SKM-1 treated with dmso at 0.1 percent for 144 hours (cell line): Measurements from ENCODE around the gene HSPA8.
A peak's percentile ranks its signal among the peaks of the same experiment; 100 is the strongest.
"Not testable (repeated sequence)": the region's sequence is repeated elsewhere in the genome, so short reads cannot be mapped to it uniquely, and the experiment has no call there.

Experiments
- DNase-seq: peaks from one replicate; lab custom pipeline; 2025; ENCODE audit not compliant: unreplicated experiment; lab: John Stamatoyannopoulos, UW

Gene HSPA8

DNA sequence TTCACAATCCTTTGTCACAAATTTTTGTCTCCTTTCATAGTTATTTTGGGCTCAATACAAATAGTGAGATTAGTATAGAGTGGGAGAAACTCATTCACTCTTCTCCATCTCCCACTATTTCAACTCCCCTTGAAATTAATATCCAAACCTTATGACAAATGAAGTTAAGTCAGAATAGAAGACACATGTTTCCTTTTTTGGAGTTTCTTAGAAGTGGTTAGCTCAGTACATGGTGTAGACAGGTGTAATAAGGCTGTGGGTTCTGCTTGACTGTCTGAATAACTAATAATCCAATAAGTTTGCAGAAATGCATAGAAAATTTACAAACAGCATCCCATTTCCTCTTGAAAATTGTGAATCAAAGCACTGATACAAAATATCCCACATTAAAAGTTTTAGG, 10.8 kb upstream of the HSPA8 start:
- DNase-seq = no peak

DNA sequence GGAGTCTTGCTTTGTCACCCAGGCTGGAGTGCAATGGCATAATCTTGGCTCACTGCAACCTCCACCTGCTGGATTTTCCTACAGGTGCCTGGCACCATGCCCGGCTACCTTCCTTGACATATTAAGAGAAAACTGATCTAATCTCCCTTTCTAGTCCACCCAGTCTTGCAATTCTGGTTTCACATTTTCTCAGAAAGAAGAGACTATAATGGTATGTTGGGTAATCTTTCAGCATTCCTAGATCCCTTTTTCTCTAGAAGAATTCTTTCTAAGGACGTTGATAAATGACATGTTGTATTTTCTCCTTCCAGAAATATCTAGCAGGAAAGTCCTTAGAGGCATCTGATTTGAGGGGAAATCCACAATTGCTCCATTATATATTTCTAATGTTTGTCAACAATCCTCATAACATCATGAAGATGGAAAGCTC, 10.4 kb upstream of the HSPA8 start:
- DNase-seq = no peak

DNA sequence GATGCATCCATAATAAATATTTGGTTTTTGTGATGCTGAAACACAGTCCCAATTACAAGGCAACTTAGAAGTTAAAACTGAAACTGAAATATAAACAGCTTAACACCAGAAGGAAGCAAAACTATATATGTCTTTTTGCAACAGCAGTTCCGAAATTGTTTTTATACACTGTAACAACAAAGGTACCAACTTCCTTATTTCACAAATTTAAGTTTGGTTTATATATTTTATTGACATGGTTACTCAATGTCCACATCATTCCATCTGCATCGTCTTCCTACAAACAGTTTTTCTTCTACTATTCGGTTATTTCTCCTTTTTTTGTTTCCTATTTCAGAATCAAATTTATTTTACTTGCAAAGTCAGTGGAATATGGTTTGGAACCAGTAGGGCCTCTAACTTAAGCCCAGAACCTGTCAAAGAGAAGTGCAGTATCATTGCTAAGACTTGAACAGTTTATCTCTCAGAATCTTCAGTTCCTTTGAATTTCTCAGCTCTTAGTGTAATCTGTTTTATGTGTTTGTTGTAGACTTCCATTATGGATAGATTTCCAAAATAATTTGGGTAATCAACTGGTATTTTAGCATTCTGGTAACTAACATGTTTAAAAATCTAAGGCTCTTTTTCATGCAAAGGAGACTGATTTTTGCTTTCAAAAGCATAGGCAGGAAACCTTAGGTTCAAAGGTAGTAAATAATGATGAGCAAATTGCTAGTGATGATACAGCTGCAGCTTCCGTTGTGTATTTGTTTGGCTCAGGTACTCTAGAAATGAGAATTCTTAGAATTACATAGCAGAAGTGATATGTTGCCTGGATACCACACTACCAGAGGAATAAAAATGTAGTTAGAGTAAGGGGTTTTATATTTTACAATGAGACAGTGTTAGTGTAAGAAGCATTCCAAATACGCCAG, 8.2 kb upstream of the HSPA8 start:
- DNase-seq = no peak

DNA sequence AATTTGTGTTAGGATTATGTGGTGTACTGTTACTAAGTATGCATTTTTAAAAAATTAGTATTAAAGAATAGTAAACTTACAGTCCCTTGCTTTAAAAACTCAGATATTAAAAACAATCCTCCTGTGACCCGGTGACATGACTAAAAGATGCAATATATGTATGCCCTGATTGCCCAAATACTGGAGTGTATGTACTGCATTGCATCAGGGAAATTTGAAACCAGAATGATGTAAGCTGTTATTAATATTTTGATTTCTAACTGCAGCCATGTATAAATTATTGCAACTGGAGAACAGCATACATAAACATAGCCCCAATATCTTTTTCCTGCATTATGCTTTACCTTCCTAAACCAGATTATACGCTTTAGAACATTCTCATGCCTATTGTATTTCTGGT, 3.7 kb upstream of the HSPA8 start:
- DNase-seq = no peak

DNA sequence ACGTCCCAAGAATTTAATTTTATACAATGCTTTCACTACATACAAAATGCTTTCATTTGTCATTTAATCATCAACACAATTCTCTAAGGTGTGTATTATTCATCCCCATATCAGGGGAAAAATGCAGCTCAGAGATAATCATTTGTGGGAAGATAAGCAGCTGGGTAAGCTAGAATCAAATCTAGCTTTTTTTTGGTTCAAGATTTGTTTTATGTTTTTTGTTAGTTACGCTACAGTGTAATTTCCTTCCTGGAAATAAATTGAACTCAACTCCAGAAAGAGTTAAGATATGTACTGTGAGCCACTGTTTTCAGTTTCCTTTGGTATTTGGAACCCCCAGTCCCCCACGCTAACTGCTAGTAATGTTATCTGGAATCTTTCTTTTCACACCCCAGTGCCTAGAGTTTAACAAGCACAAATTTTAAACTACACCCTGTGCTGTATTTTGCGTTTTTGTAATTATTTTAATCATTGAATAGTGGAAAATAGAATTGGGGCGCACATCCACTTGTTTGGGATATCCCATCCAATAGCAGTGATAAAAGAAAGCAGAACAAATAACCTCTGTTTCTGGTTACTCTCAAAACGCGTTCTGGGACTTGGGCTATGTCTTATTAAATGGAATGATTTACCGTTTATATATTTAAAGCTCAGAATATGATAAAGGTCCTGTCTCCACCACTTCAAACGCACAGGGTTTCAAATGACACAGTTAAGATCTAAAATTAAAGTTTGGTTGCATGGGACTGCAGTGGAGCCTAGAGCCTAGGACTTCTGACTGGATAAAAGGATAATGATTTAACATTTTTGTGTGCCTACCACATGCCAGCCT, 2.1 kb upstream of the HSPA8 start:
- DNase-seq = no peak

DNA sequence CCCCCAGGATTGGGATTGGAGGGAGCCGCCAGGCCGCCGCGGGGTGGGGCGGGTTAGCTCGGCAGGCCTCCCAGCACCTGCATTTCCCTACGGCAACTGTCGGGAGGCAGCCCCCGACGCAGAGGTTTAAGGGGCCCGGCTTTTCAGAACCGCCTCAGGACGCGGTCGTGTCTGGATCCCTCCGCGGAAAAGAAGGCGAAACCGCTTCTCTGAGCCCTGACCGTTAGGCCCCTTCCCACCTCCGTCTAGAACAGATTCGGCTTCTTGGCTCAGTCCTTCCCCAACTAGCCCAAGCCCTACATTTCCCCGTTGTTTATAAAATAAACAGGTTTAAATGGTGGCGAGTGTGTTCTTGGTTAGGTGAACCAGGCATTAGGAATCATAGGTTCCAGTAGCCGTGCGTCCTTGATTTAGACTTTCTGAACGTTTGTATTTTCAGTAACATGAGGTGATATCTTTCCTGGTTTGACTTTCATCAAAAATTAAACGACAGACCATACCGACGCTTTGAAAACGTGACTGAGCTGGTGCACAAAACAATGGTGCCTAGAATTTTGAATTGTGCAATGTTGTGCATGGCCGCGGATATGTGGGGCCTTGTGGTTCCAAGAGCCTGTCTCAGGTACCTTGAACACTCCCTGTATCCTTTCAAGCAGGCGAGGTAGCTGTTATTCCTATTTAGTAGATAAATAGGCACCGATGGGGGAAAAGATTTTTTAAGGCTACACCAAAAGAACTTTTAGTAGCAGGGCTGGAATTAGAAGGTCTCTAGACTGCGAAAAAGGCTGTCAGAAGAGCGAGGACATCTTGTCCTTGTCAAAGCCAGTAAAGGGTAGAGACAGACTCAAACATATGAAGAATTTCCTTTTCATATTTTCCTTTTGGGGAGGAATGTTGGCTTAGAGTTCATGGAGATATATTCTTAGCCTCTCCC, 1.2 kb upstream of the HSPA8 start:
- peak; percentile 46 for DNase-seq

DNA sequence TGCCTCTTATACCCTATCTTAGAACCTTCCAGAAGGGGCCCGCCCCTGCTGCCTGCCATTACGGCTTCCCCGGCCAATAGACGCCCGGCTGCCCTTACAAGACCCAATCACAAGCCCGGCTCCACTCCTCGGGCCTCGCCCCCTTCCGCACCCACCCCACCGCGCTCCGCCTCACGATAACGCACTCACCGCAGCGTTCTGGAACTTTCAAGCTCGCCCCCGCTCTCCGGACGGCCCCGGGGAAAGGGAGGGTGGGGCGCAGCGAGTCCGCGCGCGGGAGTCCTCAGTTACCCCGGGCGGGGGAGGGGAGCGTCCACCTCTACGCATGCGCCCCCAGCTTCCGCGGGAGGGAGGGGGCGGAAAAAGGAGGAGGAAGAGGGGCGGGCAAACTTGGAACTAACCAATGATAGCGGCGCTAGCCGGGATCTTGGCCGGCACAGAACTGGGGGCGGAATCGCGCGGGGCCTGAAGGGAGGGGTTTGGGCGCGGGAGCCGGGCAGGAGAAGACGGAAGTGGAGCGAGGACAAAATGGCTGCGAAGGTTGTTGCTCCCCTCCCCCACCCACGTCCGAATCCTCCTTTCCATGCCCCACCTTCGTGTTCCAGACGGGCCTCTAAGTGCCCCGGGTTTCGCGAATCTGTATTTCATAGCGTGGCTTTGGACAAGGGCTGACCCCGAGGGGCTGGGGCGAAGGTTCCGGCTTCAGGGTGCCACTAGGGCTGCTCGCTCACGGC, 389 bp upstream of the HSPA8 start:
- DNase-seq = peak; percentile 100

DNA sequence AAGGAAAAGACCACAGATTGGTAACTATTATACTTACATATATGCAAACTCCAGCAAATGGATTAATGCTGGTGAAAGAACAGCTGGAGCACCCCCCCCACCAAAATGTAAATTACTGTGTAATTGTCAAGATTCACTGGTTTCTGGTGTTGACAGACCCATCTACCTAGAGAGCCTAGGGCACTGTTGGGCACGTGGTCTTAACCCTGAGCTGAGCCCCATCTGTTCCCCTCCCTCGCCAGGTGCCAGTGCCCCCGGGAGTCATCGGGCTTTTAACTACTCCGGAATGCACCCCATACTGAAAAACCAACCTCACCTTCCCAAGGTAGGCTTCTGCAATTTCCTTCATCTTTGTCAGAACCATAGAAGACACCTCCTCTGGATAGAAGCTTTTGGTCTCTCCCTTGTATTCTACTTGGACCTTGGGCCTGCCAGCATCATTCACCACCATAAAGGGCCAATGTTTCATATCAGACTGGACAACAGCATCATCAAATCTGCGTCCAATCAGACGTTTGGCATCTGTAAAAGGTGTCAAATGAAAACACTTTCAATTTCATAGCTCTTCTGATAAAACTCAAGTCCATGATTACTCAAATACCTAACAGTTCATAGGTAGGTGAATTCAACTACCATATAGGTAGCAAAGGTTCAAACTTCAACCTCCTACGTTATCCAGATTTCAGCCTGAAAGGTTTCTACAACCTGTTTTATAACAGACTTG, 1.5 kb downstream of the HSPA8 start:
- no peak for DNase-seq

DNA sequence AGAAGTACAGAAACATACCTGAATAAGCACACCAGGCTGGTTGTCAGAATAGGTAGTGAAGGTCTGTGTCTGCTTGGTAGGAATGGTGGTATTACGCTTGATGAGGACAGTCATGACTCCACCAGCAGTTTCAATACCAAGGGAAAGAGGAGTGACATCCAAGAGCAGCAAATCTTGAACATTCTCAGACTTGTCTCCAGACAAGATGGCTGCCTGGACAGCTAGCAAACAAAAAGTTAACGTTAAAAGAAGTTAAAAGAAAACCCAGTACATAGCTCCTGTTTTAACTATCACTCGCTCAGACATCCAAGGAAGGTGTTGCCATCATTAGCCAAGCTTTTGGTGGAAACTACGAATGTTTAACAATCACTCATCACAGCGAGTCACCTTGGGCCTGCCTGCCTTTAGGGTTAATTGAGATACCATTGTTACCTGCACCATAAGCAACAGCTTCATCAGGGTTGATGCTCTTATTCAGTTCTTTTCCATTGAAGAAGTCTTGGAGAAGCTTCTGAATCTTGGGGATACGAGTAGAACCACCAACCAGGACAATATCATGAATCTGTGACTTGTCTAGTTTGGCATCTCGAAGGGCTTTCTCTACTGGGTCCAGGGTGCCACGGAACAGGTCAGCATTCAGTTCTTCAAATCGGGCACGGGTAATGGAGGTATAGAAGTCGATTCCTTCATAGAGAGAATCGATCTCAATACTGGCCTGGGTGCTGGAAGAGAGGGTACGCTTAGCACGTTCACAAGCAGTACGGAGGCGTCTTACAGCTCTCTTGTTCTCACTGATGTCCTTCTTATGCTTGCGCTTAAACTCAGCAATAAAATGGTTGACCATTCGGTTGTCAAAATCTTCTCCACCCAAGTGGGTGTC, 2.7 kb downstream of the HSPA8 start:
- DNase-seq = not testable (repeated sequence)

DNA sequence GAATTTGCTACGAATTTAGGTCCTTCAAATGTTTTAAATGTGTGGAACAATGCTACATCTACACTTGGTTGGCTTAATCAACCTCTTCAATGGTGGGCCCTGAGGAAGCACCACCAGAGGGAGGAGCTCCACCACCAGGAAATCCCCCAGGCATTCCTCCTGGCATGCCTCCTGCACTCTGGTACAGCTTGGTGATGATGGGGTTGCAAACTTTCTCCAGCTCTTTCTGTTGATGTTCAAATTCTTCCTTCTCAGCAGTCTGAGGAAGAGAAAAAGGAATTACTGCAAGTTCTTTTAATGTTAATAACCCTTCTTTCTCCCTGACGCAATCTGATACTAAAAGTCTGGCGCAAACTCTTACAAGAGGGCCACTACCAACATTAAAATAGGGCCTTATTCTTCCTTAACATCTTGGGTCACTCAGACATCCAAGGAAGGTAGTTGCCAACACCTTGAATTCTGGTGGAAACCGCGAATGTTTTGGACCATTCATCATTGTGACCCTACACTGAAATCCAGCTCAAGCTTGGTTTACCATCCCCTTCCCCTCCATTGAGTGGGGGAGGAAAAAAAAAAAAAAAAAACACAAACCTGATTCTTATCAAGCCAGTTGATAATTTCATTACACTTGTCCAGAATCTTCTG, 4.2 kb downstream of the HSPA8 start:
- DNase-seq = no peak

DNA sequence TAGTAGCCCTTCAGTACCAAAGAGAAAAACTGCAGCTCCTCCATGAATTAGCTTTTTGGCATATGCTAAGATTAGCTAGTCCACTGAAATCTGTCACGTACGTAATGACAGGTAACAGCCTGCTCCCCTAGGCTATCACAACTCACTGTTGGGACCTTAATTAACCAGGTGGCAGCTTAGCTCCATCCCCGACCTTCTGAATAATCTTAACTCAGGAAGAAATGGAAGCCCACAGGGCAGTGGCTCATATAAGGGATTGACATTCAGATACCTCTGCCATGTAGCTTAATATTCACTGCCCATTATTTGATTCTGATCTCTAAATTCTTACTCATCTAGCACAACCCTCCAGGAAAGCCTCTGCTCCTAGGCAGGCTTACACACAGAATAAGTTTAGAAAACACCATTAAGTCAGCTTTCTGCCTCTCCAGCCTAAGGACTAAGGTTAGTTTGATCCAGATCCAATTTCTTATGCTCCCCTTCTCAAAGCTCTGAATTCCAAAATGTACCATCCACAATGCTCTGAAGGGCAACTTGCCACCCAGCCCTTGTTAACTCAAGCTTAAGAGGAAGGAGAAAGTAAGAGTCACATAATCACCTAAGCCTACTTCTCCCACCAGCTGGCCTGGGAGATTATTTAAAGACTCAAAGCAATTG, 5.0 kb downstream of the HSPA8 start:
- DNase-seq = no peak

DNA sequence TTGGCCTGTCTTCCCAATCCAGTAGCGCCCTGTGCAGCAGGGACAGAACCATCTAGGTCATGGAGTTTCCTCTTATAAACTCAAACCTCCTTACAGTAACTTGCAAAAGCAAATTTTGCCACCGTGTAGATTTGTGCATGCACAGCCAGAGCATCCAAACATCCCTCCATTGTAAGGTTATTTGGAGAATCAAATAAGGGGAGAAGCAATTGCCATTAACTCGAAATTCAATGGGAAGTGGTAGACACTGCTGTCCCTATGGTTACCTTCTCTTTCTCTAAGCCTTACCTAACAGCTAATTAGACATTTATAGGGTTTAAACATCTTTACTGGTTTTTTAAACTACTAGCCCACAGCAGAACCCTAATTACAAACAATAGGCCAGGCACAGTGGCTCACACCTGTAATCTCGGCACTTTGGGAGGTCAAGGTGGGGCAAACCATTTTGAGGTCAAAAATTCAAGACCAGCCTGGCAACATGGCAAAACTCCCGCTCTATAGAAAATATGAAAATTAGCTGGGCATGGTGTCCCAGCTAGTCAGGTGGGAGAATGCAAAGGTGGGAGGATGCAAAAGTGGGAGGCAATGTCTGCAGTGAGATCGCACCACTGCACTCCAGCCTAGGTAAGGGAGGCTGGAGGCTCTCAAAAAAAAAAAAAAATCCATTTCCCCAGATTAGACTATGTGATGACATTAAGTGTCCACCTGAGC, 6.6 kb downstream of the HSPA8 start:
- no peak for DNase-seq

DNA sequence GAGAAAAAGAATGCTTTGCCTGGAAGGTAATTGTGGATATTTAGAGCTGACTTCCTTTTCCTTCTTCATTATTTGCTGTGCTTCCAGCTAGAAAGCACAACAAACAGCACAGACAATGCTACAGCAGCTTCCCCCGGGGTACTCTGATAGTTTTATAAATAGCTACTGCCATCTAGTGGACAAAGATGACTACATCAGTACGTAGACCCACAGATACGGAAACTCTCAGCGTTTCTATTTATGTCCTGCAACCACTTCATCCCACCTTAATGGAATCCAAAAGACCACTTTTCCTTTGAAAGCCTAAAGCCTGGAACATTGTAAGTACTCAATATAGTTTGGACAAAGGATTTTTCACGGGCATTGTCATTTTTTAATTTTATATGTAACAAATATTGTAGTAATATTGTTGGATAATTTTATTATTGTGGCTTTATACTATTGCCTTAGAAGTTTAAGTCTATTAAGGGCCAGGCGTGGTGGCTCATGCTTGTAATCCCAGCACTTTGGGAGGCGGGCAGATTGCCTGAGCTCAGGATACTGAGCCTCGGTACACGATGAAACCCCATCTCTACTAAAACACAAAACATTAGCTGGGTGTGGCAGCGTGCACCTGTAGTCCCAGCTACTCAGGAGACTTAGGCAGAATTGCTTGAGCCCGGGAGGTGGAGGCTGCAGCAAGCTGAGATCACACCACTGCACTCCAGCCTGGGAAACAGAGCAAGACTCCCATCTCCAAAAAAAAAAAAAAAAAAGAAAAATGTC, 7.5 kb downstream of the HSPA8 start:
- peak; percentile 83 for DNase-seq

DNA sequence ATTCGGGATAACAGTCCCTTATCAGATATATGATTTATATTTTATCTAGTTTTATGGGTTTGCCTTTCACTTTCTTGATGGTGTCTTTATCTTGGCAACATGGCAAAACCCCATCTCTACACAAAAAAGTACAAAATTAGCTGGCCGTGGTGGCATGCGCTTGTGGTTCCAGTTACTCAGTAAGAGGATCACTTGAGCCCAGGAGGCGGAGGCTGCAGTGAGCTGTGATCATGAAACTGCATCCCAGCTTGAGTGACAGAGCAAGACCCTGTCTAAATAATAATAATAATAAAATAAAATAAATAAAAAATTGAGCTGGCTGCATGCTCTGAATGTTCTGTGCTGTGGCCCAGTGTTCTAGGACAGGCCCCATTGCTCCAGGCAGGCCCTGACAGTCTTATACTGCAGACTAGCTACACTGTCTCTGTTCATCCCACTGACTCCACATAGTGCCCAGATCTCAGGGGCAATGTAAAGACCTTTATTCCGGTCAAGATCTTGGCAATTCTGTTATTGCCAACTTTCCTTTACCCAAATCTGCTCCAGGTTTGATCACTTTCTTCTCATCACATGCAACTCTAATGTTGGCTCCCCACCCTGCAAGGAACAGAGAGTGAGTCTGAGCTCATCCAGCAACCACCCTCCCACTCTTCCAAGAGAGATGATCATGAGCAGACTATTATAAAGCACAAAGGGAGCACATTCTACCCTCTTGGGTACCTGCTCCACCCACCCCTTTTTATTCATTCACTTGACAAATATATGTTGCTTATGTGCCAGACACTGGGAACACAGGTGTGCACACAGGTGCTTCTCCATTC, 8.8 kb downstream of the HSPA8 start:
- no peak for DNase-seq

DNA sequence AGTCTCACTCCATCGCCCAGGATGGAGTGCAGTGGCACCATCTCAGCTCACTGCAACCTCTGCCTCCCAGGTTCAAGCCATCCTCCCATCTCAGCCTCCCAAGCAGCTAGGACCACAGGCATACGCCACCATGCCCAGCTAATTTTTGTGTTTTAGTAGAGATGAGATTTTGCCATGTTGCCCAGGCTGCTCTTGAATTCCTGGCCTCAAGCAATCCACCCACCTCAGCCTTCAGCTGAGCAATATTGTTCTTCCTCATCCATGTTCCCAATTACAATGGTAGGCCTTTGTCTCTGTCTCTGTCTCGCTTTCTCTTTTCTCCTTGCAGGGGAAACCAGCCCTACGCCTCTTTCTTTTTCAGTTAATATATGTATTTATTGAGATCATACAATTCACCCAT, 10.3 kb downstream of the HSPA8 start:
- DNase-seq = no peak
